ENCODE measurements around the gene ANAPC10. TPM values are rescaled to one million over a fixed set of nuclear protein-coding genes. Genes with fewer than 3 reads are reported as not detected.

The ANAPC10 gene
- total RNA-seq, 1 experiment from 2014 or later: 27.2 TPM

- no peak for ATAC-seq
- H3K36me3 ChIP-seq (ENCODE audit: control insufficient read depth in 1 of 2, insufficient read depth in 2 of 2, low read length in 2 of 2): no peaks in the 10 kb centered on the region
- CTCF ChIA-PET: no interaction called here
- H2AFZ ChIP-seq (ENCODE audit: low read depth, low read length, poor library complexity, severe bottlenecking): no peak overlapping the region
- H3K4me1 ChIP-seq (ENCODE audit: control insufficient read depth in 1 of 2, insufficient read depth in 2 of 2, low read length in 2 of 2): peaks cover 0 to 6% of the 10 kb centered on the region in 2 experiments; a peak in 1 of 4 replicates
- no TSS peak for BruUV-seq (replicated peaks)
- H4K20me1 ChIP-seq (ENCODE audit: insufficient read depth): no peaks in the 10 kb centered on the region
- no peaks in the 10 kb centered on the region for H3K27me3 ChIP-seq (ENCODE audit: insufficient read depth, low read length)
- H3K4me3 ChIP-seq (replicated peaks in 1 of 2; ENCODE audit: low read depth in 1 of 2, low read length in 2 of 2): no peak overlapping the region
- TF ChIP-seq EGR1 (IDR thresholded peaks at IDR 0.05; ENCODE audit: low read depth) (no peak), RAD21 (IDR thresholded peaks at IDR 0.05; ENCODE audit: low read depth) (no peak), POLR2AphosphoS5 (IDR thresholded peaks at IDR 0.05; ENCODE audit: low read depth, low read length) (no peak), FOSL1 (IDR thresholded peaks at IDR 0.05; ENCODE audit: low read depth) (no peak), REST (IDR thresholded peaks at IDR 0.05; ENCODE audit: low read depth) (no peak), EZH2 (IDR thresholded peaks at IDR 0.05) (no peak), SP1 (IDR thresholded peaks at IDR 0.05; ENCODE audit: low read depth) (no peak), SRF (IDR thresholded peaks at IDR 0.05; ENCODE audit: low read depth) (no peak), CTCF (IDR thresholded peaks at IDR 0.05 in 2 of 3, conservative IDR thresholded peaks at IDR 0.05 in 1 of 3; ENCODE audit: borderline replicate concordance in 1 of 3, insufficient read depth in 1 of 3, low read depth in 2 of 3, low read length in 2 of 3) (no peak), CBX3 (IDR thresholded peaks at IDR 0.05; ENCODE audit: low read depth) (no peak), JUND (IDR thresholded peaks at IDR 0.05) (no peak), ELF1 (IDR thresholded peaks at IDR 0.05; ENCODE audit: borderline replicate concordance, low read depth) (no peak), SIN3A (IDR thresholded peaks at IDR 0.05; ENCODE audit: low read depth) (no peak), MAX (IDR thresholded peaks at IDR 0.05) (no peak), CEBPB (IDR thresholded peaks at IDR 0.05; ENCODE audit: low read depth) (no peak), YY1 (IDR thresholded peaks at IDR 0.05; ENCODE audit: extremely low read depth, insufficient replicate concordance, low read depth, low read length) (no peak), TCF7L2 (IDR thresholded peaks at IDR 0.05; ENCODE audit: borderline replicate concordance, extremely low read depth, insufficient read depth, insufficient read length) (no peak)
- POLR2A ChIA-PET: no interaction called here
- no peak overlapping the region for H3K9ac ChIP-seq (ENCODE audit: low read length)
- no peaks in the 10 kb centered on the region for H3K9me3 ChIP-seq (ENCODE audit: control insufficient read depth in 1 of 2, insufficient read depth in 1 of 2, low read depth in 1 of 2, low read length in 2 of 2)
- RAD21 ChIA-PET (ENCODE audit: low non-redundant PET in 1 of 2, low total read pairs in 2 of 2, uncharacterized antibody in 2 of 2, unreplicated experiment in 2 of 2): no interaction called here
- no peaks in the 10 kb centered on the region for H3K9me2 ChIP-seq (ENCODE audit: insufficient read depth)
- no peak for DNase-seq (ENCODE audit: low read depth, low spot score)
- no peak overlapping the region for H3K4me2 ChIP-seq (ENCODE audit: low read length)
- no peak overlapping the region for H3K27ac ChIP-seq (ENCODE audit: low read depth, low read length)
- no peaks in the 10 kb centered on the region for H3K79me2 ChIP-seq (ENCODE audit: insufficient read depth, low read length)
- intact Hi-C loops (cut with micrococcal nuclease): no loop called here
Measured at GRCh38 chr4:144968606-144969005, 129.4 kb downstream of the ANAPC10 start.

Measured in HCT116 (cell line).